HG02938 (cell line): Measurements from ENCODE around the gene SLC39A11.

Experiments used
- ATAC-seq: cut with Tn5 transposase; IDR thresholded peaks from one replicate; pipeline ENCODE4 v1.9.1; 2021; ENCODE audit warnings: mild to moderate bottlenecking, moderate library complexity; ENCODE audit not compliant: unreplicated experiment

The SLC39A11 gene

GRCh38 chr17:72984145-72984925 is 108.2 kb downstream of the SLC39A11 start:
- ATAC-seq, result no peak

GRCh38 chr17:72982680-72983079 is 109.8 kb downstream of the SLC39A11 start:
- ATAC-seq, result no peak

GRCh38 chr17:72978593-72979218 is 113.8 kb downstream of the SLC39A11 start:
- no peak for ATAC-seq

- ATAC-seq, result no peak
Measured at GRCh38 chr17:72977771-72978417, 114.6 kb downstream of the SLC39A11 start.

GRCh38 chr17:72976971-72977770 is 115.3 kb downstream of the SLC39A11 start:
- ATAC-seq, result no peak

GRCh38 chr17:72975509-72975908 is 117.0 kb downstream of the SLC39A11 start:
- ATAC-seq, result no peak

- ATAC-seq, result no peak
Measured at GRCh38 chr17:72974605-72975232, 117.8 kb downstream of the SLC39A11 start.

- ATAC-seq, result no peak
Measured at GRCh38 chr17:72972263-72972951, 120.1 kb downstream of the SLC39A11 start.

GRCh38 chr17:72971226-72971880 is 121.1 kb downstream of the SLC39A11 start:
- ATAC-seq, result no peak

GRCh38 chr17:72970797-72971196 is 121.7 kb downstream of the SLC39A11 start:
- no peak for ATAC-seq

- no peak for ATAC-seq
Measured at GRCh38 chr17:72970246-72970645, 122.2 kb downstream of the SLC39A11 start.

GRCh38 chr17:72969293-72969906 is 123.1 kb downstream of the SLC39A11 start:
- no peak for ATAC-seq

- ATAC-seq, result no peak
Measured at GRCh38 chr17:72968798-72969197, 123.7 kb downstream of the SLC39A11 start.

GRCh38 chr17:72967977-72968585 is 124.4 kb downstream of the SLC39A11 start:
- ATAC-seq, result no peak

GRCh38 chr17:72967277-72967970 is 125.1 kb downstream of the SLC39A11 start:
- no peak for ATAC-seq

- no peak for ATAC-seq
Measured at GRCh38 chr17:72962106-72962505, 130.4 kb downstream of the SLC39A11 start.

- no peak for ATAC-seq
Measured at GRCh38 chr17:72955391-72956140, 136.9 kb downstream of the SLC39A11 start.
